ENCODE measurements around the gene HK2.

GRCh38 chr2:74867841-74868658, 34.1 kb downstream of the HK2 start:
- TF ChIP-seq EZH2 (IDR thresholded peaks at IDR 0.05; ENCODE audit: insufficient read depth, low read length) (no peak), CTCF (IDR thresholded peaks at IDR 0.05; ENCODE audit: insufficient read depth, low read depth, low read length) (no peak)
